GM18907 (cell line): ENCODE measurements around the gene PARP1.
"Not testable (repeated sequence)": the region's sequence is repeated elsewhere in the genome, so short reads cannot be mapped to it uniquely, and the experiment has no call there.

Source experiments
- ATAC-seq: cut with Tn5 transposase; IDR thresholded peaks from one replicate; pipeline ENCODE4 v1.9.1; 2021; ENCODE audit warnings: mild to moderate bottlenecking, moderate library complexity; ENCODE audit not compliant: unreplicated experiment

The PARP1 gene

DNA sequence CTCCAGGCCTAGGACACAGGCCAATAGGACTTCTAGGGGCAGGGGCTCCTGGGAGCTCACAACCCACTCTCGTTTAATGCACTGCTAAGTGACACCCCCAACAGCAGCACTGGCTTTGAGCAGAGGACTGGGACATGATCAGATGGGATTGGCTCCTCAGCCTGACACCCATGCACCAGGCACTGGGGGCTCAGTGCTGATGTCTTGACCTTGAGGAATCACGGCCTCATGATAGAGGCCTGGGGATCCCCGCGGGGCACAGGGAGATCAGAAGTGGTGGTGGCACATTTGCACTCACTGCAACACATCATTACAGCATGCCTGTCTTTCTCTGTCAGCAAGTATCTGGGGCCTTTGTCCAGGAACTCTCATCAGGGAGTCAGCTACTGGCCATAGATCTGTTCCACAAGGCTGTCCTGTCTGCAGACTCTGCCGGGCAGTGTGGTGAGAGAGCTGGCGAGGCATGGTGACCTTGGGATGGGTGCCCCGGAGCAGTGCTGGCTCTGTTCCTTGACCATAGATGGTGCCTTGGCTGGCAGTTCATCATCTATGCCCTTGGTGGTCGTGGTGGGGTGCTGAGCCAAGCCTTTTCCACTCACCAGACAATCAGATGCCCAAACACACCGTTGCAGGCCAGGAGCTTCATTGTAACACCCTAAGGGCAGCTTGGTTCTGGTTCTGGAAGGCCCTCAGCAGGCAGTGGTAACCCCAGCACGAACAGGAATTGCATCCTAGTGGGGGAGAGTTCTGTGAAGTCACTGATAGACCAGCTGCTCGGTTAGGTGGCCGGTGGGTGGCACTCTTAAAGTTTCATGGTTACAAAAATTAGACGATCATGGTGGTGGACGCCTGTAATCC is 22.2 kb upstream of the PARP1 start:
- ATAC-seq = no peak

DNA sequence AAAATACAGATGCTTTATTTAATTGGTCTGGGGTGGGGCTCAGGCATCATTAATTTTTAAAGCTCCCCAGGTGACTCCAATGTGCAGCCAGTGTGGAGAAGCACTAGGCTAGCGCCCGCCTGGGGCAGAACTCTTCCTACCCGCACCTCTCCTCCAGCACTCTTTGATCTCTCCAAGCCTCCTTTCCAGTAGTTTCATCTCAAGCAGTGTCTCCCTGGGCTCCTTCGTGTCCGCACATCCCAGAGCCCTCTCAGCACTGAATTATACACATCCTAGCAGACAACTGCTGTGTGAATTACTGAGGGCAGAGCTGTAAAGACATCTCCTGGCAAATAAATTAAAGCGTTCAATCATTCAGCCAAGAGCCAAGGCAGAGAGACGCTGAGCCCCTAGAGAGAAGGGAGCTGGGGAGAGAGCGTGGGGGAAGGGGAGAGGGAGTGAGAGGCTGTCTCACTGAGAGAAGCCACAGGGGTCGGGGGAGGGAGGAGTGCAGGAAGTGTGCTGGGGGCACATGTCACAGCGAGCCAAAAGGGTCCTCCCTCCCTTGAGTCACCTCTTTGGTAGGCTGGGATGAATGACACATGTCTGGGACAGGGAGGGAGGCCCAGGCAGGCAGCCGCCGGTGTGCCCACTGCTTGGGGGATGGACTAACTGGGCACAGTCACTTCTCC is 21.0 kb upstream of the PARP1 start:
- no peak for ATAC-seq

DNA sequence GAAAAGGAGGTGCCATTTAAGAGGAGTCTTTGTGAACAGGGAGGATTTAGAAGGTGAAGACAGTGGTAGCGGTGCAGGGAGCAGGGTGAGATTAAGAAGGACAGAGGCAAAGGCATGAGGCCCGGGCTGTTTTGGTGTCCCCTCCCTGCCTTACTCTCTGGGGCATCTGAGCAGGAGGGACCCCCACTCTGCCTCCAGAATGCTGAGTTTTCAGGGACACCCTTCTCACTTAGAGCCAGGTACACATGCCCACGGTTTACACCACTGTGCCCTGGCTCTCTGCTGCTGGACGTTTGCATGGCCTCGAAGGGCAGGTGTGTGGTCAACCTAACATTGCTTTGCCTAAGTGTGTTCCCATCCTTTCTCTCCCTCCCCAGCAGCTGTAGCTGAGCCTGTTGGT is 20.5 kb upstream of the PARP1 start:
- ATAC-seq = no peak

DNA sequence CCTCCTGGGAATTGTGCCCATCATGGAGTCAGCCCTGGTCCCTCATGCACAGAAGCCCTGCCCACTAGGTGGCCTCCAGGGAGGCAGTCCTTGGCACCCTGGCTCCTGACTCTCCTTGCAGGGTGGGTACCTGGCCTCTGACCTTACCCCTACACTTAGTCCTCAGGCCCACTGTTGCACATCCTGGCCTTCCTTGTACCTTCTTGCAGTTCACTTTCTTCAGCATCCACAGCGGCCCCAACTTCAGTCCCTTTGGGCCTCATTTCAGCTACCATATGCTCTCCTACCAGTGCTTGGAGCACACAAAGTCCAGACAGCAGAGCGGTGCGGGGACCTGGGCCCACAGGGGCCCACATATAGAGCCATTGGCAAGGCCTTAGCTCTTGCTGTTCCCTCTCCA is 19.2 kb upstream of the PARP1 start:
- no peak for ATAC-seq

DNA sequence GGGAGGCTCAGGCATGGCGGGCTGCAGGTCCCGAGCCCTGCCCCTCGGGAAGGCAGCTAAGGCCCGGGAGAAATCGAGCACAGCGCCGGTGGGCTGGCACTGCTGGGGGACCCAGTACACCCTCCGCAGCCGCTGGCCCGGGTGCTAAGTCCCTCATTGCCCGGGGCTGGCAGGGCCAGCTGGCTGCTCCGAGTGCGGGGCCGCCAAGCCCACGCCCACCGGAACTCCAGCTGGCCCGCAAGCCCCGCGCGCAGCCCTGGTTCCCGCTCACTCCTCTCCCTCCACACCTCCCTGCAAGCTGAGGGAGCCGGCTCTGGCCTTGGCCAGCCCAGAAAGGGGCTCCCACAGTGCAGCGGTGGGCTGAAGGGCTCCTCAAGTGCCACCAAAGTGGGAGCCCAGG is 18.5 kb upstream of the PARP1 start:
- ATAC-seq = not testable (repeated sequence)

DNA sequence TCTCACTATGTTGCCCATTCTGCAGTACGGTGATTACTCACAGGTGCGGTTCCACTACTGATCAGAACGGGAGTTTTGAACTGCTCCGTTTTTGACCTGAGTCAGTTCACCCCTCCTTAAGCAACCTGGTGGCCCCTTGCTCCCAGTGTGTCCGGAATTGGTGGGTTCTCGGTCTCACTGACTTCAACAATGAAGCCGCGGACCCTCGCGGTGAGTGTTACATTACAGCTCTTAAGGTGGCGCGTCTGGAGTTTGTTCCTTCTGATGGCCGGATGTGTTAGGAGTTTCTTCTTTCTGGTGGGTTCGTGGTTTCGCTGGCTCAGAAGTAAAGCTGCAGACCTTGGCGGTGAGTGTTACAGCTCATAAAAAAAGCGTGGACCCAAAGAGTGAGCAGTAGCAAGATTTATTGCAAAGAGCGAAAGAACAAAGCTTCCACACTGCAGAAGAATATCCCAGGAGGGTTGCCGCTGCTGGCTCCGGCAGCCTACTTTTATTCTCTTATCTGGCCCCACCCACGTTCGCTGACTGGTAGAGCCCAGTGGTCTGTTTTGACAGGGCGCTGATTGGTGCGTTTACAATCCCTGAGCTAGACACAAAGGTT is 17.6 kb upstream of the PARP1 start:
- ATAC-seq = no peak

DNA sequence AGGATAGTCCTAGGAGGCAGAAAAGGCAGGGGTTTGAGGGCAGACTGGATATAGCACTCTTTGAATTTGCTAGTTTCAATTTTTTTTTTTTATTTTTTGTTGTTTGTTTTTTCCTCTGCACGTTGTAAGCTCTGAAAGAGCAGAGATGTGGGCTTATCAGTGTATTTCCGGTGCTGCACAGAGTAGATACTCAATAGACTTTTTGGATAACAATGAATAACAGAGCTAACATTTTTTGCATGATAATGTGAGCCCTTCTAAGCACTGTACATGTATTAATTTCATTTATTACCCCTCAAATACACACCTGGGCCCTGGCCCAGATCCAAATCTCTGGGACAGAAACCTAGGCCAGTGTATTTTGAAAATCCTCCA is 17.1 kb upstream of the PARP1 start:
- no peak for ATAC-seq

DNA sequence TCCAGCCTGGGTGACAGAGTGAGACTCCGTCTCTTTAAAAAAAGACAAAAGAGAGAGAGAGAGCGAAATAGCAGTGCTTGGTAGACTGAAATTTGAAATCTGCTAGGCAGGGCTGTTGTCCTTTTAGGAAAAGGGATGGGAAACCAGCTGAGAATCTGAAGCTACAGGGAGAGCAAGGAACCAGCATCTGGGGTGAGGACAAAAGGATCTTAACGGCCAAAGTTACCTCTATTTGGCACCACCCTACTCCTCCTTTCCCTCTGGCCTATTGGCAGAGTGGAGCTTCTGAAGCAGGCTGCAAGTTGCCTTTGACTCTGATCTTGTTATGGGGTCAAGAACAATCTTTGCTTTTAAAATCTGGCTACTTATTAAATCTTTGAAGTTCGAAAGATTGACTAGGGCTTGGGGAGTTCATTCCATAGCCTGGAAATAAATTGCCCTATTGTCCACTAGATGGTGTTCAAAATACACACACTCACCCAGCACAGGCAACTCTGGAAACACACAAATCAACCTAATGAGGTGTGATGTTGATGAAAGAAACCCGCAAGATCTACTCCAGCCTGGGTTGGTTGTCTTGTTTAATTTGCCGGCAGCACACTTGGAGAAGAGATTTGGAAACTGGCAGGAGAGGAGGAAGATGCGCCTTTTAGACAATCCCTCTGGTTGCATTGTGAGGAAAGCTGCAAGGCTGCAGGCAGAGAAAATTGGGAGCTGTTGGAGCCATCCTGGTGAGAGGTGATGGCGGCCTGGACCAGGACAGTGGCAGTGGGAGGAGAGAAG is 16.5 kb upstream of the PARP1 start:
- no peak for ATAC-seq

DNA sequence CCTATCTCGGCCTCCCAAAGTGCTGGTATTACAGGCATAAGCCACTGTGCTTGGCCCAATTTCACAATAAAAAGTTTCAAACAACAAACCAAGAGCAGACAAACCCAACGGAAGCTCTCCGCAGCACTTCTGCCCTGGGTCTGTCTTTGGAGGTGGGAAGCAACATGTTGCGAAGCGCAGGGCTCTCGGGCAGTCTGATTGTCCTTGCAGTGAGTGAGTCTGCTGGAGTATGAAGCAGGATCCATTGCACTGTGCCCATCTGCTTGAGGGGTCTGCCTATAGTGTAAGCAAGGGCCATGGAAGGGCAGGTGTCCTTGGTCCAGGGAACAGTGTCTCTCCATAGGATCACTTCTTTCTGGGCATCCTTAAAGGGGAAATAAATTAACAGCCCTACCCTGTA is 14.6 kb upstream of the PARP1 start:
- no peak for ATAC-seq

DNA sequence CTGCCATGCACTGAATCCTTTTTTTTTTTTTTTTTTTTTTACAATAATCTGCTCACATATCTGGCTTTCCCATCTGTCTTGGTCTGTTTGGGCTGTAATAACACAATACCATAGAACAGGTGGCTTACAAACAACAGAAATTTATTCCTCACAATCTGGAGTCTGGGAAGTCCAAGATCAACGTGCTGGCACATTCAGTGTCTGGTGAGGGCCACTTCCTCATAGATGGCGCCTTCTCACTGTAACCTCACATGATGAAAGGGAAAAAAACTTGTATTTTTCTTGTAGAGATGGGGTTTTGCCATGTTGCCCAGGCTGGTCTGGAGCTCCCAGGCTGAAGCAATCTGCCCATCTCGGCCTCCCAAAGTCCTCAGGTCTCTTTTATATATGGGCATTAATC is 13.0 kb upstream of the PARP1 start:
- ATAC-seq = no peak

DNA sequence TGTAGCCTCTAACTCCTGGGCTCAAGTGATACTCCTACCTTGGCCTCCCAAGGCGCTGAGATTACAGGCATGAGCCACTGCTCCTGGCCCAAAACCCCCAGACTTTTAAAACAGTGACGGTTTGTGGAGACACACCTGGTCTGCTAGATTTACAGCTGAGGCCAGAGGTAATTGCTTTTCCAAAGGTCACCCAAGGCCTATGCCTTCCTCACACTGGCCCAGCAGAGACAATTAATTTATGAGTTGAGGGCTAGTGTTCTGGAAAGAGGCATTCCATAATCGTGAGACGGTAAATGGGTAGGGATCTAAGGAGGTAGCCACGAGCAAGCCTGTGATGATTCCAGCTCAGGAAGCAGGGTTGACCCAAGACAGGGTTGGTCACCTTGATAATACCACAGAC is 12.4 kb upstream of the PARP1 start:
- ATAC-seq = no peak

DNA sequence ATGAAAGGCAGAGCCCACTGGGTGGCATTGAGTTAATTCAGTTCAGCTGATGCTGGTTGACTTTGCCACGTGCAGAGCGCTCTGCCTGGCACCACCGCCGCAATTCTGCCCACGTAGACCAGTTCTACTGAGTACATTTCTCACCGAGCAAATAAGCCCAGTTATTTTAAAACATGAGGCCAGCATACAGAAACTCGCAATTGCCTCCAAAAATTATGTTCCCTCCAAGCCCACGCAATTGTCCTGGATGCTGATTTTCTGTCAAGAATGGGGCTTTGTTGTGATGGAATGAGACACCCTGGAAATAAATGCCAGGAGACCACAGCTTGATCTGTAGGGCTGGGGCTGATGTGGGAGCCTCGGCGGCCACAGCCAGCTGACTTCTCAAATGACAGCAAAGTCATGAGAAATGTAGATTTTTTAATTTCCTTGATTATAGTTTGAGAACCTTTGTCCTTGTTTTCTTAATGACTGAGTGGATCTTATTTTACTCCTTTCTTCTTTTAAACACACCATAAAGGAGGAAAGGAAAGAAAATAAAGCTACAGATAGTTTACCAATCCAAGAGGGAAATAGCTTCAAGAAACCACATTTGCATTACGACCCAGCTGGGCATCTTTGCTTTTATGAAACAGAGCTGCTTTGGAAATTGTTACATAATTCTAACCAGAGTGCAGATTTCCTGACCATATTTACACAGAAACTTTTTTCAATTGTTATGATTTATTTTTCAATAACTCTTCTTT is 11.6 kb upstream of the PARP1 start:
- no peak for ATAC-seq

DNA sequence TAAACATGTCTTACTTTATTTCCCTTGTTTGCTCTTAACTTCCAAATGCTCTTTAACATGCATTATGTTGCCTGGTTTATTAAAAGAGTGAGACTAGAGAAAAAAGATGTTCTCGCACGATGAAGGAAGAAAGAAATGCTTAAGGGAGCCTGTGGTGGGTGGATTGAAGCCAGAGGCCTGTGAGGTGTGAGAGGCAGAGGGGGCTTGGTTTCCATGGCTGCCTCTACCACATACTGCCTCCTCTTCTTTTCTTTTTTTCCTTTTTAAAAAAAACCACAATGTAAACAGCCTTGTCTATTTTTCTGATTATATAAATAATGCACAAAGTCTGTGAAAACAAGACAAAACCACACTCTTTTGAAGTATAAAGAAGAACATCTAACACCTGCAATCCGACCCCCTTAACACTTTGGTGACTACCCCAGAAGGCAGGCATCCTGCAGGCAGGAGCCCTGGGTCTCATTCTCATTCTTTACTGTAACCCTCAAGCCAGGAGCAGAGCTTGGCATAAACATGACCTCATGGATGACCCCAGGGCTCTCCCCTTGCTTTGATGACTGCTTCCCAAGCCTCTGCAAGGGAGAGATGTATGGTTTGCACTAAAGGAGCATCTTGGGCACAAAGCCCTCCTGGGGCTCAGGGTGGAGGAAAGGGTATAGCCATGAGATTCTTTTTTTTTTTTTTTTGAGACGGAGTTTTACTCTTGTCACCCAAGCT is 10.1 kb upstream of the PARP1 start:
- ATAC-seq = no peak

DNA sequence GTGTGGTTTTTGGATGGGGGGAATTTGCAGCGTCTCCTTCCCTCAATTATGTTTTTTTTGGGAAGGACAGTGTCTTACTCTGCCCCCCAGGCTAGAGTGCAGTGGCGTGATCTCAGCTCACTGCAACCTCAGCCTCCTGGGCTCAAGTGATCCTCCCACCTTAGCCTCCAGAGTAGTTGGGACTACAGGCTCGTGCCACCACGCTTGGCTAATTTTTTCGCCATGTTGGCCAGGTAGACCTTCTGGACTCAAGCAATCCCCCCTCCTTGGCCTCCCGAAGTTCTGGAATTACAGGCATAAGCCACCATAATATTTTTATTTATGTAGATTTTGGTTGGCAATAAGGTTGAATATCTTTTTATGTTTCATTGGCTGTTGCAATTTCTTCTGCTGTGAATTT is 9.5 kb upstream of the PARP1 start:
- ATAC-seq = no peak

DNA sequence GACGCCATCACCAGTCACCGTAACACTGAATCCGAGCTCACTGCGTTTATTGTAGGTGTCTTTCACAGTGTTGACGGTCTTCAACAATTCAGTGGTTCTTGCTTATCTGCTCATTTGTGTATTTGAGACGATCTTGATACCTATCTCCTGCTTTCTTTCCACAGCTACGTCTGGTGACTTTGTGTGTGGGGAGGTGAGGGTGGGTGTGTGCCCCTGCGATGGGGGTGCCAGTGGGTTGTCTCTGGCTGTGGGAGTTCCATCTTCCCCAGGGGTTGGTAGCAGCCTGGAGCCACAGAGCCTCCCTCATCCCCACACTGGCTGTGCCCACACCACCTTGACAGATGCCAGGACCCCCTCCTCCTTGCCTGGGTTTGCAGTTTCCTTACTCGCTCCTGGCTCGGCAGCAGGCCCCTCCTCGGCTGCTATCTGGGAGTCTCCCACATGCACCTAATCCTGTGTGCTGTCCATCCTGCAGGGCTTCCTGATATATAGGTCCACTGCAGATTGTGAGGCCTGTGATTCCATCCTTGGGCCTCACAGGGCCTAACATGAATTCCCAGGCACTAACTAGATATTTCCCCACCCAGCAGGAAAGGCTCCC is 6.3 kb upstream of the PARP1 start:
- no peak for ATAC-seq

DNA sequence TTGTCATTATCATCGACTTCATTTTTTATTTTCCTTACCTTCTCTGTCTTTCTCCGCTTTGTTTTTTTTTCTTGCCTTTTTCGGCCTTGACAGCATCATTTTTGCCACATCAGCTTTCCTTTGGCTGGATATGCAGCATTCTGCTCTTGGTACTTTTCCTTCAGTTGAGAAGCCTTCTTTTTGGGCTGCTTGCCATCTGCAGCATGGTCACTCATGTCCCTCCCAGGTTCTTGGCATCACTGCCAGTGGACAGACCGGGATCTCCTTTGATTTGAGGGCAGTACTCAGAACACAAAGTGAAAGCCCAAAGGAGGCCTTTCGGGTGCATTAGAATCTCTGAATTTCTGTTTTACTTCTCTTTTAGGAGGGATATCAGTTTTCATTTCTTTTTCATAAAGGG is 3.7 kb upstream of the PARP1 start:
- ATAC-seq = no peak

DNA sequence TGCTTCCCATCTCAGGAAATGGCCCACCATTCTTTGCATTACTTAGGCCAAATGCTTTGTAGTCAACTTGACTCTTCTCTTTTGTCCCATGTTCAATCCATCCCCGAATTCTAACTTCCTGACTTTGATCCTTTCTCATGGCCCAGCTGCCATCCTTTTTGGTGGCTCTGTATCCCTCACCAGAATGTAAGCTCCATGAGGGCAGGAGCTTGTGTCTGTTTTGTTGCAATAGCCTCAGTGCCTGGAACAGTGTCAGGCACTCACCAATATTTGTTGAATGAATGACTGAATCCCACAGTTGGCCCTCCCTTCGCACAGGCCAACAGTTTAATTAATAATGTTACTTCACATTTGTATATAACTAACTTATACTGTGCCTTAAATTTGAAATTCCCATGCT is 3.1 kb upstream of the PARP1 start:
- ATAC-seq = no peak

DNA sequence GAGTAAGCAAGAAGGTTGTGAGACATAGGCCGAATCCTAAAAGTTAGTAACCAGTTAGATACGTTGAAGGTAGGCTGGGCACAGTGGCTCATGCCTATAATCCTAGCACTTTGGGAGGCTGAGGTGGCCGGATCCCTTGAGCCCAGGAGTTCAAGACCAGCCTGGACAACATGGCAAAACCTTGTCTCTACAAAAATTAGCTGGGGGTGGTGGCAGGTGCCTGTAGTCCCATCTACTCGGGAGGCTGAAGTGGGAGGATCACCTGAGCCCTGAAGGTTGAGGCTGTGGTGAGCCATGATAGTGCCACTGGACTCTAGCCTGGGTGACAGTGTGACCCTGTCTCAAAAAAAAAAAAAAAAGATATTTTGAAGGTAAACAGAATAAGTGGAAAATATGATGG is 1.5 kb upstream of the PARP1 start:
- no peak for ATAC-seq

DNA sequence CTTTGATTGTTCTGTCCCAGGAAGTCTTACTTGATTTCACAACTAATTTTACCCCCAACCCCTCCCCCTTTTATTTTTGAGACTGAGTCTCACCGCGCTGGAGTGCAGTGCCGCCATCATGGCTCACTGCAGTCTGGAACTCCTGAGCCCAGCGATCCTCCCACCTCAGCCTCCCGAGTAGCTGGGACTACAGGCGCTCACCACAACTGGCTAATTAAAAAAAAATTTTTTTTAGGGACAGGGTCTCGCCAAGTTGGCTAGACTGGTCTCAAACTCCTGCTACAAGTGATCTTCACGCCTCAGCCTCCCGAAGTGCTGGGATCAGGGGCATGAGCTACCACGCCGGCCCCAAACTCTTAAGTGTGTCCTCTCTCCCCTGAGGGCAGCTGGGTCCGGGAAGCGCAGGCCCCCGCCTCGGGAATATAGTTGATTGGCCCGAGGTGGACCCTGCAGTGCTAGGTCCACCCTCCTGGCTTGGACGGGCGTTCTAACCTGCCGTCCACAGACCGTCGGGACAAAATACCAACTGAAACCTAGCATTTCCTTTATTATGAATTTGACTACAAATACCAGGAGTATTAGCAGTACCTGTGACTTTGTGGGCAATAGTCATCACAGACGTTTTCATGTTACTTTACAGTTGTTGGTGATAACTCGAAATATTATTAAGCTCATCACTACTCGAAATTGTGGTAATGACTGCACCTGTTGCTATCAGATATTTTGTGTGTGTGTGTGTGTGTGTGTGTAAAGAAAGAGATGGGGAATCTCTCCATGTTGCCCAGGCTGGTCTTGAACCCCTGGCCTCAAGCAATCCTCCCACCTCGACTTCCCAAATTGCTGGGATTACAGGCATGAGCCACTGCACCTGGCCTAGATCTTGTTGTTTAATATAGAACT is 642 bp upstream of the PARP1 start:
- no peak for ATAC-seq
